Right renal cortex interstitium (tissue), 3 donors: ENCODE measurements around the gene FIZ1. TPM values are rescaled to one million over a fixed set of nuclear protein-coding genes. Genes with fewer than 3 reads are reported as not detected.

ENCODE experiments used
- DNase-seq, 3 donors: peaks; one replicate each; pipeline ENCODE4 v3.0.0-alpha.2; 2013; ENCODE audit warnings: low read depth in 3 of 3, low spot score in 2 of 3
- polyA plus RNA-seq, 3 donors: library from polyadenylated mRNA; unstranded; fragments of 120-200 nt; gene quantifications; one replicate each; pipeline ENCODE4 v1.2.1, GENCODE V29; 2013; ENCODE audit not compliant: insufficient read length in 3 of 3

FIZ1 gene
- polyA plus RNA-seq, 3 donors, result 16.6 to 18.9 (median 17.7) TPM

DNA sequence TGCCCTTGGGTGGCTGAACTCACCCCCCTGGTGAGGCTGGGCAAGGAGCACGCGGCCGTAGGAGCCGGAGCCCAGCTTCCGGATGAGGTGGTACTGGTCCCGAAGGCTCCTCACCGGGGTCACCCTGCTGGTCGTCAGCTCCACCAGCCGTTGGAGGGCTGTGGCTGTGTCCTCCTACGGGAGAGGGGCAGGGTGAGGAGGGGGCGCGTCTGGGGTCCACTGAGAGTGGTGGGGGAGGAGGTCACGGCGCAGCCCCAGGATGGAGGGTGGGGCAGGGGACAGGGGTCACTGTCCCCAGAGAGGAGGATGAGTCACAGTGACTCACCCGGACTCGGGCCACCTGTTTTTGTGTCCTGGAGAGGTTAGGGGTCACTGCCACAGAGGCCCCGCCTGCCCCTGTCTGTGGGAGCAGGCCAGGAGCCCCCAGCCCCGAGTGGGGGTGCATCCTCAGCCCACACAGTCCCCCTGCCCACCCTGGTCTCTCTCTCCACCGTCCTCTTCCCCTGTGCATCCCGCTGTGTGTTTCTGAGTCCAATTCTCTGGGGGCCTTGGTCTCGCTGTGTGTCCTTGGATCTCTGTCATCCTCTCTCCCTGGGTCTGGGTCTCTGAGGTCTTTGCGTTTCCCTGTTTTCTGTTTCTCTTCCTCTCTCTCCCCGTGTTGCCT lies 54.4 kb downstream of the FIZ1 start:
- DNase-seq, result no peak

DNA sequence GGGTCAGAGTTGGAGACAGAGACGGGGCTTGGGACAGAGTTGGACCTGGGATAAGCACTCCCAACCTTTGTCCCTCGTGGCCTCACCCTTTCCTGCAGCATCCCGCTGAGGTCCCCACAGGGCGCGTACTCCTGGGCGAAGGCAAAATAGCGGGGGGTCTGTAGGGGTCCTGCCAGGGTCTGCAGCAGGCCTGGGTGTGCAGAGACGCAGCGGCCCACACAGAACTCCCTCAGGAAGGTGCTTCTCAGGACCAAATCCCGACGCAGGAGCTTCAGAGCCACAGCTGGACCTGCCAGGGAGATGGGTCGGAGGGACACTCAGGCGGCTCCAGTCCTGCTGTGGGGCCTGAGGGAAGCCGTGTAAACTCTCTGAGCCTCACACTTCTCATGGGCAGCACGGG lies 55.3 kb downstream of the FIZ1 start:
- no peak for DNase-seq

DNA sequence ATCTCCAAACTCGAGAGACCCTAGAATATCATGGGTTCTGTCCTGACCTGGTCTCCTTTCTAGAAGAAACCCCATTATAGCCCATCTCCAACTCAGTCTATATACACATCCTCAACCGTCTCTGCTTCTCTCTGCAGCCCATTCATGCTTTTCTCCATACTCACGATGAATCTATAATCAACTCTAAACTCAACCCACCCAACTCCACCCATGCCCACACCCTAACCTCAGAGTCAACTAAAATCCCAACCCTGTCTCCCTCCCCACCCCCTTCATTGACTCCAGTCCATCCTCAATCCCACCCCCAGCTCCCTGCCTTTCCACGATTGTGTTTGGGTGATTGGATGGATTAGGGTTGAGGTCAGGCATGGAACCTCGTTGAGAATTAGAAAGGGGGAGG lies 55.8 kb downstream of the FIZ1 start:
- no peak for DNase-seq

DNA sequence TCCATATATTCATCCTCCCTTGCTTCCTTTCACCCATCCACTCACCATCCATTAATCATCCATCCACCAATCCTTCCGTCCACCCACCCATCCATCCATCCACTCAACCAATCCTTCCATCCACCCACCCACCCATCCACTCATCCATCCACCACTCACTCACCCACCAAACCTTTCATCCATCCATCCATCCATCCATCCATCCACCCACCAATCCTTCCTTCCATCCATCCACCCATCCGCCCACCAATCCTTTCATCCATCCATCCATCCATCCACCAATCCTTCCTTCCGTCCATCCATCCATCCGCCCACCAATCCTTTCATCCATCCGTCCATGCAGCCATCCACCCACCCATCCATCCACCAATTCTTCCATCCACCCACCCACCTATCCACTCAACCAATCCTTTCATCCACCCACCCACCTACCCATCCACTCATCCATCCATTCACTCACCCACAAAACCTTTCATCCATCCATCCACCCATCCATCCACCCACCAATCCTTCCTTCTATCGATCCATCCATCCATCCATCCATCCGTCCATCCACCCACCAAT lies 56.9 kb downstream of the FIZ1 start:
- no peak for DNase-seq

Other genes with a start within 250 kb of the FIZ1 start
- gene COX6B2, start 244.8 kb downstream of the FIZ1 start, polyA plus RNA-seq, result under 1 TPM; 0.31 to 0.97 (median 0.54) TPM
- gene GARIN5B, start 236.3 kb downstream of the FIZ1 start, polyA plus RNA-seq, result under 1 TPM in 1 of 3 donors, not detected in 2; 0.06 TPM
- gene IL11, start 229.1 kb downstream of the FIZ1 start, polyA plus RNA-seq, result 1 to 10 TPM in 1 of 3 donors, under 1 TPM in 2; 0.69 to 1.0 (median 0.90) TPM
- gene TMEM190, start 222.7 kb downstream of the FIZ1 start, polyA plus RNA-seq, result under 1 TPM in 2 of 3 donors, not detected in 1; 0.23 to 0.36 TPM
- under 1 TPM; 0.15 to 0.42 (median 0.32) TPM for gene TMEM238, start 215.2 kb downstream of the FIZ1 start, polyA plus RNA-seq
- 100 to 1,000 TPM; 731 to 916 (median 764) TPM for gene RPL28, start 213.6 kb downstream of the FIZ1 start, polyA plus RNA-seq
- 10 to 100 TPM; 38.8 to 53.3 (median 46.7) TPM for gene UBE2S, start 191.7 kb downstream of the FIZ1 start, polyA plus RNA-seq
- under 1 TPM; 0.11 to 0.19 (median 0.13) TPM for gene SHISA7, start 156.2 kb downstream of the FIZ1 start, polyA plus RNA-seq
- gene ISOC2, start 137.9 kb downstream of the FIZ1 start, polyA plus RNA-seq, result 10 to 100 TPM; 28.7 to 38.3 (median 31.9) TPM
- gene C19orf85, start 134.8 kb downstream of the FIZ1 start, polyA plus RNA-seq, result not detected
- 1 to 10 TPM; 2.0 to 3.0 (median 3.0) TPM for gene ZNF628, start 122.9 kb downstream of the FIZ1 start, polyA plus RNA-seq
- 10 to 100 TPM; 44.7 to 51.7 (median 45.9) TPM for gene NAT14, start 114.3 kb downstream of the FIZ1 start, polyA plus RNA-seq
- gene SSC5D, start 111.1 kb downstream of the FIZ1 start, polyA plus RNA-seq, result 1 to 10 TPM; 1.1 to 1.6 (median 1.2) TPM
- gene SBK2, start 62.4 kb downstream of the FIZ1 start, polyA plus RNA-seq, result under 1 TPM; 0.37 to 0.51 (median 0.50) TPM
- under 1 TPM in 2 of 3 donors, not detected in 1; 0.15 to 0.21 TPM for gene SBK3, start 54.0 kb downstream of the FIZ1 start, polyA plus RNA-seq
- 10 to 100 TPM; 11.8 to 13.2 (median 13.1) TPM for gene ZNF579, start 18.7 kb downstream of the FIZ1 start, polyA plus RNA-seq
- 1 to 10 TPM; 6.0 to 8.1 (median 6.6) TPM for gene ZNF524, start 771 bp upstream of the FIZ1 start, polyA plus RNA-seq
- 1 to 10 TPM; 5.1 to 7.0 (median 6.1) TPM for gene ZNF865, start 6.1 kb upstream of the FIZ1 start, polyA plus RNA-seq
- 10 to 100 TPM in 2 of 3 donors, 1 to 10 TPM in 1; 9.1 to 10.8 (median 10.0) TPM for gene ZNF784, start 25.0 kb upstream of the FIZ1 start, polyA plus RNA-seq
- gene ZNF580, start 41.5 kb upstream of the FIZ1 start, polyA plus RNA-seq, result 10 to 100 TPM; 33.3 to 39.6 (median 38.2) TPM
- gene ZNF581, start 44.1 kb upstream of the FIZ1 start, polyA plus RNA-seq, result 10 to 100 TPM; 22.1 to 24.5 (median 24.2) TPM
- gene CCDC106, start 48.7 kb upstream of the FIZ1 start, polyA plus RNA-seq, result 10 to 100 TPM; 19.1 to 20.8 (median 20.8) TPM
- 100 to 1,000 TPM; 156 to 170 (median 157) TPM for gene U2AF2, start 55.5 kb upstream of the FIZ1 start, polyA plus RNA-seq
- gene EPN1, start 75.7 kb upstream of the FIZ1 start, polyA plus RNA-seq, result 100 to 1,000 TPM in 1 of 3 donors, 10 to 100 TPM in 2; 82.7 to 104 (median 85.8) TPM
- under 1 TPM in 1 of 3 donors, not detected in 2; 0.07 TPM for gene NLRP9, start 138.9 kb upstream of the FIZ1 start, polyA plus RNA-seq
- not detected for gene RFPL4A, start 159.6 kb upstream of the FIZ1 start, polyA plus RNA-seq
- under 1 TPM in 1 of 3 donors, not detected in 2; 0.24 TPM for gene RFPL4AL1, start 169.6 kb upstream of the FIZ1 start, polyA plus RNA-seq
- gene NLRP11, start 232.5 kb upstream of the FIZ1 start, polyA plus RNA-seq, result under 1 TPM; 0.13 to 0.19 (median 0.15) TPM
- gene NLRP4, start 237.0 kb upstream of the FIZ1 start, polyA plus RNA-seq, result not detected